MG63 (cell line): ENCODE measurements around the gene MDC1. TPM values are rescaled to one million over a fixed set of nuclear protein-coding genes. Genes with fewer than 3 reads are reported as not detected.

Source experiments
- total RNA-seq: library from RNA; depleted of rRNA; stranded (reverse); fragments of >200 nt; shearing (Covaris generic); gene quantifications from 2 replicates; pipeline ENCODE4 v1.2.3, GENCODE V29; 2014; ENCODE audit warnings: low replicate concordance; rRNA removed

MDC1 gene
- total RNA-seq, 1 experiment from 2014 or later: 5.4 TPM

Other genes with a start within 250 kb of the MDC1 start
- 25.6 and 28.9 TPM in 2 replicates for gene HLA-E, start 227.8 kb downstream of the MDC1 start, total RNA-seq
- 27.3 and 33.6 TPM in 2 replicates for gene GNL1, start 160.8 kb downstream of the MDC1 start, total RNA-seq
- gene PRR3, start 160.0 kb downstream of the MDC1 start, total RNA-seq: 0.64 and 1.2 TPM in 2 replicates
- 19.4 and 26.1 TPM in 2 replicates for gene ABCF1, start 145.8 kb downstream of the MDC1 start, total RNA-seq
- 3.9 and 6.7 TPM in 2 replicates for gene PPP1R10, start 100.0 kb downstream of the MDC1 start, total RNA-seq
- gene MRPS18B, start 99.4 kb downstream of the MDC1 start, total RNA-seq: 11.9 and 29.9 TPM in 2 replicates
- 0.16 TPM in 1 of 2 replicates, not detected in the other for gene ATAT1, start 90.4 kb downstream of the MDC1 start, total RNA-seq
- 1.9 and 3.2 TPM in 2 replicates for gene C6orf136, start 70.1 kb downstream of the MDC1 start, total RNA-seq
- gene DHX16, start 44.3 kb downstream of the MDC1 start, total RNA-seq: 16.6 and 24.2 TPM in 2 replicates
- 31.1 and 32.0 TPM in 2 replicates for gene PPP1R18, start 30.6 kb downstream of the MDC1 start, total RNA-seq
- gene NRM, start 26.3 kb downstream of the MDC1 start, total RNA-seq: 0.25 and 3.4 TPM in 2 replicates
- 241 and 386 TPM in 2 replicates for gene TUBB, start 3.1 kb upstream of the MDC1 start, total RNA-seq
- gene FLOT1, start 25.4 kb upstream of the MDC1 start, total RNA-seq: 111 and 137 TPM in 2 replicates
- gene IER3, start 27.3 kb upstream of the MDC1 start, total RNA-seq: 53.6 and 54.6 TPM in 2 replicates
- 16.7 and 52.0 TPM in 2 replicates for gene DDR1, start 167.2 kb upstream of the MDC1 start, total RNA-seq
- gene GTF2H4, start 190.9 kb upstream of the MDC1 start, total RNA-seq: 18.8 and 26.4 TPM in 2 replicates
- 10.7 and 23.6 TPM in 2 replicates for gene VARS2, start 197.0 kb upstream of the MDC1 start, total RNA-seq
- gene SFTA2, start 214.9 kb upstream of the MDC1 start, total RNA-seq: not detected in 2 replicates
- not detected in 2 replicates for gene MUCL3, start 223.7 kb upstream of the MDC1 start, total RNA-seq